ENCODE measurements around the gene YIPF6. TPM values are rescaled to one million over a fixed set of nuclear protein-coding genes. Genes with fewer than 3 reads are reported as not detected.

The YIPF6 gene
- total and polyA plus RNA-seq, 12 donors: 8.0 to 35.0 (median 29.4) TPM

DNA sequence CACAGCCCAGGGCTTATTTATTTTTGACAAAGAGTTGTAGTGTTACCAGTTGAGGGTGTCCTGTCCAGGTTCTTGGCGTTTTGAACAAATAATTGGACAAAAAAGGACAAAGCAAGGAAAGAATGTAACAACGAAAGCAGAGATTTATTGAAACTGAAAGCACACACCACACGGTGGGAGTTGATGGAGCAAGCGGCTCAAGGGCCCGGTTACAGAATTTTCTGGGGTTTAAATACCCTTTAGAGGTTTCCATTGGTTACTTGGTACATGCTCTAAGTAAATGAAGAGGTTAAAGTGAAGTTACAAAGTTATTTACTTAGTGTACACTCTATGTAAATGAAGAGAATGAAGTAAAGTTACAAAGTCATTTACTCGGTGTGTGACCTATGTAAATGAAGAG is 37.8 kb upstream of the YIPF6 start:
- Histone ChIP-seq H3K4me3 (no peak overlapping the region), H3K27me3 (peaks cover 0 to 34% (median 0%) of the 10 kb centered on the region in 7 donors), H3K27ac (no peak overlapping the region), H3K4me1 (no peaks in the 10 kb centered on the region), H3K36me3 (no peaks in the 10 kb centered on the region), H3K9me3 (no peaks in the 10 kb centered on the region)
- TF ChIP-seq, protein P1, sequence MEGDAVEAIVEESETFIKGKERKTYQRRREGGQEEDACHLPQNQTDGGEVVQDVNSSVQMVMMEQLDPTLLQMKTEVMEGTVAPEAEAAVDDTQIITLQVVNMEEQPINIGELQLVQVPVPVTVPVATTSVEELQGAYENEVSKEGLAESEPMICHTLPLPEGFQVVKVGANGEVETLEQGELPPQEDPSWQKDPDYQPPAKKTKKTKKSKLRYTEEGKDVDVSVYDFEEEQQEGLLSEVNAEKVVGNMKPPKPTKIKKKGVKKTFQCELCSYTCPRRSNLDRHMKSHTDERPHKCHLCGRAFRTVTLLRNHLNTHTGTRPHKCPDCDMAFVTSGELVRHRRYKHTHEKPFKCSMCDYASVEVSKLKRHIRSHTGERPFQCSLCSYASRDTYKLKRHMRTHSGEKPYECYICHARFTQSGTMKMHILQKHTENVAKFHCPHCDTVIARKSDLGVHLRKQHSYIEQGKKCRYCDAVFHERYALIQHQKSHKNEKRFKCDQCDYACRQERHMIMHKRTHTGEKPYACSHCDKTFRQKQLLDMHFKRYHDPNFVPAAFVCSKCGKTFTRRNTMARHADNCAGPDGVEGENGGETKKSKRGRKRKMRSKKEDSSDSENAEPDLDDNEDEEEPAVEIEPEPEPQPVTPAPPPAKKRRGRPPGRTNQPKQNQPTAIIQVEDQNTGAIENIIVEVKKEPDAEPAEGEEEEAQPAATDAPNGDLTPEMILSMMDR (IDR thresholded peaks at IDR 0.05): no peak
- DNase-seq: no peak
- ATAC-seq: no peak
- WGBS, 2 donors: 68 to 70% methylated on average over 6 of the region's 6 CpGs
- intact Hi-C loops (cut with DNase I): loop anchor here in 6 of 10 donors (5.0 to 10.0 kb wide), 2 partner anchors 264 to 266 kb away; no protein-coding TSS in a partner anchor

DNA sequence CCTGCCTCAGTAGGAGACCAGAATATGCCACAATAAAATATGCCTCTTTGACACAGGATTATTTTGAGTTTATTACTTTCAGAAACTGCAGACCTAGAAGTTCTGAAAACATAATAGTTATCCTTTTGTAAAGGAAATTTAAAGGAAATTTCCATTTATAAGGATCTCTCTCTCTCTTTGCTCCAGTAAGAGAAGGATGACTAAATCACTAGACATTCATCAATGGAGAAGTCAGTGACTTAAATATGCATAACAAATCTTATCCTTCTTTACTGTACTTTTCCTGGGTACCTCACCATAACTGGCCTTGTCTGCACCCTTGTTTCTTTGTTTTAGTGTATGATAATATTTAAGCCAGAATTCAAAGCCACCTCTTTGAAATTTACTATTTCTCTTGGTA is 37.3 kb upstream of the YIPF6 start:
- H3K4me1 ChIP-seq: no peaks in the 10 kb centered on the region
- H3K36me3 ChIP-seq: no peaks in the 10 kb centered on the region
- intact Hi-C loops (cut with DNase I): loop anchor here in 6 of 10 donors (5.0 to 10.0 kb wide), 2 partner anchors 264 to 267 kb away; no protein-coding TSS in a partner anchor
- H3K27me3 ChIP-seq: peaks cover 0 to 36% (median 0%) of the 10 kb centered on the region in 7 donors
- no peak for ATAC-seq
- H3K4me3 ChIP-seq: no peak overlapping the region
- TF ChIP-seq, protein P1 (IDR thresholded peaks at IDR 0.05): no peak
- no peaks in the 10 kb centered on the region for H3K9me3 ChIP-seq
- no peak overlapping the region for H3K27ac ChIP-seq
- DNase-seq: no peak

DNA sequence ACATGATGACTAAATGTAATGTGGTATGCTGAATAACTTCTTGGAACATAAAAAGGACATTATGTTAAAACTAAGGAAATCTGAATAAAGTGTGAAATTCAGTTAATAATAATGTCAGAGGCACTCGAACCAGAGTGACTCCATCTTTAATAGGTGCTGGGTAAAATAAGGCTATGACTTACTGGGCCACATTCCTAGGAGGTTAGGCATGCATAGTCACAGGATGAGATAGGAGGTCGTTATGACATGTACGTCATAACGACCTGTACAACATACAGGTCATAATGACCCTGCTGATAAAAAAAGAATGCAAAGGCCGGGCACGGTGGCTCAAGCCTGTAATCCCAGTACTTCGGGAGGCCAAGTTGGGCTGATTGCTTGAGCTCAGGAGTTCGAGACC is 36.7 kb upstream of the YIPF6 start:
- no peaks in the 10 kb centered on the region for H3K4me1 ChIP-seq
- TF ChIP-seq, protein P1 (IDR thresholded peaks at IDR 0.05): no peak
- no peak overlapping the region for H3K27ac ChIP-seq
- H3K36me3 ChIP-seq: no peaks in the 10 kb centered on the region
- peaks cover 0 to 36% (median 0%) of the 10 kb centered on the region in 7 donors for H3K27me3 ChIP-seq
- H3K4me3 ChIP-seq: no peak overlapping the region
- intact Hi-C loops (cut with DNase I): loop anchor here (1.0 to 10.0 kb wide), 5 partner anchors 263 to 267 kb away; no protein-coding TSS in a partner anchor
- DNase-seq (no peak), ATAC-seq (peak in 2 of 8 donors; percentile 57 to 73)
- WGBS, 2 donors: 33 to 48% methylated on average over 8 of the region's 8 CpGs
- H3K9me3 ChIP-seq: no peaks in the 10 kb centered on the region

DNA sequence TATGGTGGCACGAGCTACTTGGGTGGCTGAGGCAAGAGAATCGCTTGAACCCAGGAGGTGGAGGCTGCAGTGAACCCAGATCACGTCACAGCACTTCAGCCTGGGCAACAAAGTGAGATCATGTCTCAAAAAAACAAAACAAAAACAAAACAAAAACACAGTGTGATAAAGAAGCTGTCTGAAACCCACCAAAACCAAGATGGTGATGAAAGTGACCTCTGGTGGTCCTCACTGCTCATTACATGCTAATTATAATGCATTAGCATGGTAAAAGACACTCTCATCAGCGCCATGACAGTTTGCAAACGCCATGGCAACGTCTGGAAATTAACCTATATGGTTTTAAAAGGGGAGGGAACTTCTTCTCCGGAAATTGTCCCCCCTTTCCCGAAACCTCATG is 36.2 kb upstream of the YIPF6 start:
- peak in 5 of 8 donors; percentile 16 to 52 (median 42) for ATAC-seq
- Histone ChIP-seq H3K36me3 (no peaks in the 10 kb centered on the region), H3K27me3 (peaks cover 0 to 38% (median 0%) of the 10 kb centered on the region in 7 donors), H3K9me3 (no peaks in the 10 kb centered on the region), H3K4me1 (no peaks in the 10 kb centered on the region), H3K27ac (no peak overlapping the region), H3K4me3 (no peak overlapping the region)
- 14 to 20% methylated on average over 8 of the region's 8 CpGs for WGBS, 2 donors
- TF ChIP-seq, protein P1 (IDR thresholded peaks at IDR 0.05): peak; percentile 38 to 70 (median 62)
- intact Hi-C loops (cut with DNase I): loop anchor here (1.0 to 10.0 kb wide), 5 partner anchors 264 to 268 kb away; no protein-coding TSS in a partner anchor
- DNase-seq: peak in 1 of 2 donors; percentile 47

Measured in heart right ventricle (tissue), 16 donors.